Retinal pigment epithelial cell (primary cell): ENCODE results near the gene COPZ1.

Experiments used
- DNase-seq: peaks from one replicate; pipeline ENCODE4 v3.0.0-alpha.2; 2010; ENCODE audit warnings: low read depth
- H3K4me3 ChIP-seq: 2 replicates; pipeline ENCODE4 v1.5.1; 2011; ENCODE audit warnings: mild to moderate bottlenecking, low read length, control low read depth, moderate library complexity
- TF ChIP-seq, protein P1 (sequence below): conservative IDR thresholded peaks from 2 replicates; pipeline ENCODE4 v1.5.1; 2011; ENCODE audit warnings: low read depth, low read length, control low read depth, inconsistent platforms

Gene COPZ1

DNA sequence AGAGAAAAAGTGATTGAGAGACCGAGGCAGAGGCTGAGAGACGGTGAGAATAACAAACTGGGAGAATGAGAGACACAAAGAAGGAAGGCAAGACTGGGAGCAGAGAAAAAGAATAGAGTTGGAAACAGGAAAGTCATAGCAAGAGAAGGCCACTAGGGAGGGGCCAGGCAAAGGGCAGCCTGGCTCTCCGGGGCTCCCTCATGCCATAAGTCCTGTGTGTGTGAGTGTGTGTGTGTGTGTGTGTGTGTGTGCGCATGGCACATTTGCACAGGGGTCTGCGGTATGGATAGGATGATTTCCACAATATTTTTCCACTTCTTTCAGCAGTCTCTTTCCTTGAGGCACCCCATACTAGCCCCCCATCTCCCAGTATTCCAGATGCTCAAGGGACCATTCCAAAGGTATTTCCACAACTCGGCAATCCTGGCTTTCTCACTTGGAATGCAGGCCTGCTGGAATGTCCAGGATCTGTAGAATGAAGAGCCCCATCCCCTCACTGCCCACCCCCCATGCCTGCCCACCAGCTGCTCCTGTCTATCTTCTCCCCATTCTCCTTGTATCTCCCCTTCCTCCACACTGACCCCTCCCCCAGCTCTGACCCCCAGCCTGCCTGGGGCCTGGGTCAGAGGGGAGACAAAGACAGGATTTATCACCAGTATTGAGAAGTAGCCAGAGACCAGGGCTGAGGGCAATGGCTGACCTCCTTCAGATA, 30.3 kb downstream of the COPZ1 start:
- TF ChIP-seq, protein P1, sequence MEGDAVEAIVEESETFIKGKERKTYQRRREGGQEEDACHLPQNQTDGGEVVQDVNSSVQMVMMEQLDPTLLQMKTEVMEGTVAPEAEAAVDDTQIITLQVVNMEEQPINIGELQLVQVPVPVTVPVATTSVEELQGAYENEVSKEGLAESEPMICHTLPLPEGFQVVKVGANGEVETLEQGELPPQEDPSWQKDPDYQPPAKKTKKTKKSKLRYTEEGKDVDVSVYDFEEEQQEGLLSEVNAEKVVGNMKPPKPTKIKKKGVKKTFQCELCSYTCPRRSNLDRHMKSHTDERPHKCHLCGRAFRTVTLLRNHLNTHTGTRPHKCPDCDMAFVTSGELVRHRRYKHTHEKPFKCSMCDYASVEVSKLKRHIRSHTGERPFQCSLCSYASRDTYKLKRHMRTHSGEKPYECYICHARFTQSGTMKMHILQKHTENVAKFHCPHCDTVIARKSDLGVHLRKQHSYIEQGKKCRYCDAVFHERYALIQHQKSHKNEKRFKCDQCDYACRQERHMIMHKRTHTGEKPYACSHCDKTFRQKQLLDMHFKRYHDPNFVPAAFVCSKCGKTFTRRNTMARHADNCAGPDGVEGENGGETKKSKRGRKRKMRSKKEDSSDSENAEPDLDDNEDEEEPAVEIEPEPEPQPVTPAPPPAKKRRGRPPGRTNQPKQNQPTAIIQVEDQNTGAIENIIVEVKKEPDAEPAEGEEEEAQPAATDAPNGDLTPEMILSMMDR = peak; percentile 25
- no peak for DNase-seq
- H3K4me3 ChIP-seq = no peak overlapping the region

DNA sequence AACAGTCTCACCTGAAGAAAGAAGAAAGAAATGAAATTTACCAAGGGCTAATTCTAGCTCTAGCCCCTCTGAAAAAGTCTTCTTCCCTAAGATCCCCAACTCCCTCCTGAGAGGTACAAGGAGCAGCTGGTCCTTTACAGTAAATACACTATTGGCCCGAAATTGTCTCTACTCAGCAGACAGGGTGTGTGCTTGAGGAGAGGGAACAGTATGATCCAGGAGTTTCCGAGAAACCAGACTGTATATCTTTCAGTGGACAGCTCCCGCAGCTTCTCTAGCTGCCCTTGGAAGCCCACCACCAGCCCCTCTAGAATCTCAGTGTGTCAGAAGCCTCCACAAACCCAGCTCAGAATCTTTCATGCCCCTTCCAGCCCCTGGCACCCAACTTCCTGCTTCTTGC, 31.3 kb downstream of the COPZ1 start:
- TF ChIP-seq, protein P1 = no peak
- no peak for DNase-seq
- no peak overlapping the region for H3K4me3 ChIP-seq

GRCh38 chr12:54356951-54357356, 32.0 kb downstream of the COPZ1 start:
- H3K4me3 ChIP-seq = no peak overlapping the region
- TF ChIP-seq, protein P1 = no peak
- no peak for DNase-seq

GRCh38 chr12:54357506-54358190, 32.7 kb downstream of the COPZ1 start:
- DNase-seq = no peak

GRCh38 chr12:54358191-54358944, 33.4 kb downstream of the COPZ1 start:
- DNase-seq = no peak
- TF ChIP-seq, protein P1 = no peak

More at GRCh38 chr12:54357506-54358190, 32.7 kb downstream of the COPZ1 start:
- H3K4me3 ChIP-seq = peak overlapping the region; percentile 73
- TF ChIP-seq, protein P1 = no peak

DNA sequence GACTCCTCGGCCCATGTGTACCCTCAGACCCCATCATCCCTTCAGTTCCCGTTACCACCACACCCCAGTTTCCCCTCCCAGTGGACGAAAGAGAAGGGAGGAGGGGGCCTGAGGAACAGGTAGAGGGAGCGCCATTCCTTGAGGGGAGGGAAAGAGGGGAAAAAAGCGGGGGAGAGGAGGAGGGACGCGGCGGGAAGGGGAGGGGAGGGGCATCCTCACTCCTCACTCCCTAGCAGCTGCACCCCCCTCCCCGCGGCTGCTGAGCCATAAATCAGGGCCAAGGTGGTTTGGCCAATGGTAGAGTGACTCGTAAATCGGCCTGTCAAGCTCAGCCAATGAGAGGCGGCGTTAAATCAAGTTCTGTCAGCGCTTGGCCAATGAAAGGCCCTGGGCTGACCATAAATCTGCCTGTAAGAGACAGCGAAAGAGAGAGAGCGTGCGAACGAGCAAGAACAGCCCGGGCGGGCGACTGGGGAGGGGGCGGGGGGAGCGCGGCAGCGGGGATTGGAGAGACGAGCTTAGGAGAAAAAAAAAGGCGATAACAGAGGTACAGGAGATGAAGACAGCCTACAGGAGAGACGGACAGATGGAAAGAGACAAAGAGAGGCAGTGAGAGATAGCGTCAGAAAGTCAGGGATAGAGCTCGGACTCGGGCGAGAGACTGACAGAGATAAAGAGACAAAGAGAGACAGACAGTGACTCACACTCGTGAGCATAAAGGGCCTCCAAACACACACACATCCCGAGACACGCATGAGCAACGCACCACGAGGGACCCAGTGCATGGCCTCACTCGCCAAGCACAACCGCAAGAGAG, 34.2 kb downstream of the COPZ1 start:
- TF ChIP-seq, protein P1 = no peak
- H3K4me3 ChIP-seq = peak overlapping the region; percentile 73
- DNase-seq = peak; percentile 100

More at GRCh38 chr12:54358191-54358944, 33.4 kb downstream of the COPZ1 start:
- H3K4me3 ChIP-seq = peak overlapping the region; percentile 73
